Prostate gland (tissue), 2 donors: Measurements from ENCODE around the gene DNAJC30.

Experiments used
- CTCF ChIP-seq, 4 experiments: fragments of 200-600 bp in 2 of 4; fragments of 450-650 bp in 2 of 4; sonication (generic) in 2 of 4; IDR thresholded peaks; 1 replicate in 3 of 4; 2 replicates in 1 of 4; pipeline ENCODE4 v1.5.1; 2016 to 2019; ENCODE audit warnings: antibody characterized with exemption in 4 of 4, mild to moderate bottlenecking in 2 of 4, moderate library complexity in 2 of 4
- POLR2A ChIP-seq: fragments of 450-650 bp; IDR thresholded peaks from one replicate; pipeline ENCODE4 v1.6.1; 2016; ENCODE audit warnings: antibody characterized with exemption, mild to moderate bottlenecking
- POLR2AphosphoS5 ChIP-seq: sonication (generic); formaldehyde crosslinking; IDR thresholded peaks from one replicate; pipeline ENCODE4 v1.6.1; 2017; ENCODE audit warnings: antibody characterized with exemption

- TF ChIP-seq POLR2AphosphoS5 (peak; percentile 55), POLR2A (no peak), CTCF (IDR thresholded peaks at IDR 0.05) (no peak)
These were observed 21.6 kb upstream of the DNAJC30 start for GRCh38 chr7:73704640-73705550.
